Upper lobe of left lung (tissue), 4 donors: ENCODE measurements around the gene DGKB.

Source experiments
- POLR2A ChIP-seq, 4 donors: fragments of 450-650 bp; IDR thresholded peaks; one replicate each; pipeline ENCODE4 v1.5.1; 2016 to 2017; ENCODE audit warnings: antibody characterized with exemption in 4 of 4, mild to moderate bottlenecking in 2 of 4
- TF ChIP-seq, protein P1 (sequence below), 6 experiments: fragments of 450-650 bp in 4 of 6; fragments of 200-600 bp in 2 of 6; sonication (generic) in 2 of 6; IDR thresholded peaks; one replicate each; pipeline ENCODE4 v1.5.1; 2016 to 2019; ENCODE audit warnings: antibody characterized with exemption in 6 of 6

DNA sequence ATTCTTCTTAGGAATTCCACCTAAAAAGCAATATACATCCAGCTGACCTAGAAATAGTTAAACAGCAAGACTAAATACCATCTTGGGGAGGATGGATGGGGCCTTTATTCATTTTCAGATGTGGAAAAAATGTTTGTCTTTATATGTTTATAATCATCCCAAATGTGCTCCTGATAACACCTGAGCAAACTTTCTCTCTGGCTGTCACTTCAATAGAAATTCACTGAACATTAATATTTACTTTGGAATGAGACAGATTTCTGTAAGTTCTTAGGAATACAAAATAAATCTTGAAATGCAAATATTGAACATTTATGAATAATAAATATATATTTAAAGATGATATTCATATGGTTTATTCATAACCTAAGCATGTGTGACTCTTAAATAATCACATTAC lies 185.4 kb downstream of the DGKB start:
- no peak for TF ChIP-seq POLR2A (IDR thresholded peaks at IDR 0.05)
- TF ChIP-seq, protein P1, sequence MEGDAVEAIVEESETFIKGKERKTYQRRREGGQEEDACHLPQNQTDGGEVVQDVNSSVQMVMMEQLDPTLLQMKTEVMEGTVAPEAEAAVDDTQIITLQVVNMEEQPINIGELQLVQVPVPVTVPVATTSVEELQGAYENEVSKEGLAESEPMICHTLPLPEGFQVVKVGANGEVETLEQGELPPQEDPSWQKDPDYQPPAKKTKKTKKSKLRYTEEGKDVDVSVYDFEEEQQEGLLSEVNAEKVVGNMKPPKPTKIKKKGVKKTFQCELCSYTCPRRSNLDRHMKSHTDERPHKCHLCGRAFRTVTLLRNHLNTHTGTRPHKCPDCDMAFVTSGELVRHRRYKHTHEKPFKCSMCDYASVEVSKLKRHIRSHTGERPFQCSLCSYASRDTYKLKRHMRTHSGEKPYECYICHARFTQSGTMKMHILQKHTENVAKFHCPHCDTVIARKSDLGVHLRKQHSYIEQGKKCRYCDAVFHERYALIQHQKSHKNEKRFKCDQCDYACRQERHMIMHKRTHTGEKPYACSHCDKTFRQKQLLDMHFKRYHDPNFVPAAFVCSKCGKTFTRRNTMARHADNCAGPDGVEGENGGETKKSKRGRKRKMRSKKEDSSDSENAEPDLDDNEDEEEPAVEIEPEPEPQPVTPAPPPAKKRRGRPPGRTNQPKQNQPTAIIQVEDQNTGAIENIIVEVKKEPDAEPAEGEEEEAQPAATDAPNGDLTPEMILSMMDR (IDR thresholded peaks at IDR 0.05) = no peak
